IMR-90 (cell line): ENCODE results near the gene CRYBB1. TPM values are rescaled to one million over a fixed set of nuclear protein-coding genes. Genes with fewer than 3 reads are reported as not detected.

Experiments
- ATAC-seq: fragments of 200-7000 bp; cut with Tn5 transposase; 2 replicates; pipeline ENCODE4 v1.9.1; 2020; ENCODE audit warnings: low read depth, mild to moderate bottlenecking, moderate library complexity
- BruUV-seq: library from RNA; stranded (reverse); fragments of 400-500 nt; replicated peaks from 2 replicates; lab custom pipeline; 2021; lab: Mats Ljungman, UMichigan
- CTCF ChIA-PET: fragments of 300-600 bp; formaldehyde crosslinking; extraction: SDS; loops from one replicate; lab custom pipeline; 2021; ENCODE audit warnings: antibody characterized with exemption; lab: Yijun Ruan, JAX
- POLR2A ChIA-PET: fragments of 300-600 bp; sonication (Branson Sonifier 250); formaldehyde crosslinking; loops from one replicate; lab custom pipeline; 2022; ENCODE audit warnings: antibody characterized with exemption; ENCODE audit not compliant: unreplicated experiment; lab: Charles Lee
- DNase-seq: peaks from one replicate; pipeline ENCODE4 v3.0.0; 2013
- H2AFZ ChIP-seq: replicated peaks from 2 replicates; pipeline ENCODE3; 2013; ENCODE audit warnings: low read length, mild to moderate bottlenecking; ENCODE audit not compliant: poor library complexity
- H2AK5ac ChIP-seq: 2 replicates; pipeline ENCODE4 v1.6.1; 2013; ENCODE audit warnings: low read depth, low read length, inconsistent platforms
- H2AK9ac ChIP-seq: replicated peaks from 2 replicates; pipeline ENCODE3; 2013; ENCODE audit warnings: mild to moderate bottlenecking, low read depth, low read length, moderate library complexity; ENCODE audit not compliant: poor library complexity
- H2BK120ac ChIP-seq: 2 replicates; pipeline ENCODE4 v1.6.1; 2013; ENCODE audit warnings: low read depth, low read length, inconsistent platforms
- H2BK15ac ChIP-seq: 3 replicates; pipeline ENCODE4 v1.6.1; 2013; ENCODE audit warnings: low read depth, low read length, inconsistent platforms
- H2BK20ac ChIP-seq: 2 replicates; pipeline ENCODE4 v1.6.1; 2013; ENCODE audit warnings: low read depth, mild to moderate bottlenecking, inconsistent platforms, low read length, moderate library complexity
- H2BK5ac ChIP-seq: 2 replicates; pipeline ENCODE4 v1.6.1; 2013; ENCODE audit warnings: mild to moderate bottlenecking, low read depth, low read length, inconsistent platforms; ENCODE audit not compliant: poor library complexity, severe bottlenecking
- H3K14ac ChIP-seq: replicated peaks from 2 replicates; pipeline ENCODE4 v1.6.1; 2013; ENCODE audit warnings: low read depth, low read length, inconsistent platforms
- H3K18ac ChIP-seq: 2 replicates; pipeline ENCODE4 v1.6.1; 2013; ENCODE audit warnings: low read depth, low read length, control low read depth
- H3K23ac ChIP-seq: 2 replicates; pipeline ENCODE4 v1.6.1; 2013; ENCODE audit warnings: low read depth, low read length, inconsistent platforms
- H3K27ac ChIP-seq: 2 replicates; pipeline ENCODE4 v1.5.1; 2013; ENCODE audit warnings: mild to moderate bottlenecking, control low read depth, low read length; ENCODE audit not compliant: insufficient read depth
- H3K27me3 ChIP-seq: 2 replicates; pipeline ENCODE4 v1.6.1; 2013; ENCODE audit warnings: low read length; ENCODE audit not compliant: control insufficient read depth, insufficient read depth
- H3K36me3 ChIP-seq: 2 replicates; pipeline ENCODE4 v1.6.1; 2013; ENCODE audit warnings: low read length, mixed read lengths; ENCODE audit not compliant: control insufficient read depth, insufficient read depth
- H3K4ac ChIP-seq: 2 replicates; pipeline ENCODE4 v1.6.1; 2013; ENCODE audit warnings: low read depth, low read length, inconsistent platforms
- H3K4me1 ChIP-seq: 2 replicates; pipeline ENCODE4 v1.6.1; 2013; ENCODE audit warnings: low read length, mixed read lengths; ENCODE audit not compliant: control insufficient read depth, insufficient read depth
- H3K4me2 ChIP-seq: 2 replicates; pipeline ENCODE4 v1.6.1; 2013; ENCODE audit warnings: low read depth, mild to moderate bottlenecking, control low read depth, low read length, moderate library complexity
- H3K4me3 ChIP-seq: 2 replicates; pipeline ENCODE4 v1.5.1; 2013; ENCODE audit warnings: low read depth, mild to moderate bottlenecking, control low read depth, low read length, moderate library complexity; ENCODE audit not compliant: insufficient read depth
- H3K56ac ChIP-seq: 2 replicates; pipeline ENCODE4 v1.6.1; 2013; ENCODE audit warnings: low read length, inconsistent platforms; ENCODE audit not compliant: insufficient read depth; ENCODE audit errors: extremely low read depth
- H3K79me1 ChIP-seq, 2 experiments: 2 replicates each; pipeline ENCODE4 v1.6.1; 2013; ENCODE audit warnings: low read length in 2 of 2, inconsistent platforms in 1 of 2, low read depth in 1 of 2
- H3K9ac ChIP-seq: 2 replicates; pipeline ENCODE4 v1.6.1; 2013; ENCODE audit warnings: low read depth, low read length, control low read depth
- H3K9me1 ChIP-seq: 2 replicates; pipeline ENCODE4 v1.6.1; 2013; ENCODE audit warnings: low read length, inconsistent platforms; ENCODE audit not compliant: insufficient read depth
- H3K9me3 ChIP-seq: 2 replicates; pipeline ENCODE4 v1.6.1; 2013; ENCODE audit warnings: low read length; ENCODE audit not compliant: control insufficient read depth, insufficient read depth
- H4K20me1 ChIP-seq: 2 replicates; pipeline ENCODE4 v1.6.1; 2013; ENCODE audit warnings: low read length, inconsistent platforms; ENCODE audit not compliant: insufficient read depth
- H4K5ac ChIP-seq: 2 replicates; pipeline ENCODE4 v1.6.1; 2013; ENCODE audit warnings: mild to moderate bottlenecking, low read depth, low read length, control low read depth
- H4K8ac ChIP-seq, 2 experiments: 2 replicates each; pipeline ENCODE4 v1.6.1; 2013; ENCODE audit warnings: low read depth in 2 of 2, low read length in 2 of 2, control low read depth in 1 of 2, inconsistent platforms in 1 of 2
- H4K91ac ChIP-seq: 2 replicates; pipeline ENCODE4 v1.6.1; 2013; ENCODE audit warnings: low read depth, low read length, inconsistent platforms; ENCODE audit not compliant: insufficient read depth
- CHD1 ChIP-seq: IDR thresholded peaks from 2 replicates; pipeline ENCODE4 v1.6.1; 2012; ENCODE audit warnings: low read depth, low read length, improper control_type of control experiment
- ELK1 ChIP-seq: fragments of 150-350 bp; IDR thresholded peaks from 2 replicates; pipeline ENCODE4 v1.6.1; 2016; ENCODE audit warnings: low read depth, mild to moderate bottlenecking, low read length, moderate library complexity, borderline replicate concordance
- FOS ChIP-seq: fragments of 150-350 bp; IDR thresholded peaks from 2 replicates; pipeline ENCODE4 v1.6.1; 2016; ENCODE audit warnings: low read depth, low read length
- MAZ ChIP-seq: IDR thresholded peaks from 2 replicates; pipeline ENCODE4 v1.6.1; 2012; ENCODE audit warnings: low read depth, mild to moderate bottlenecking, low read length, improper control_type of control experiment, moderate library complexity, borderline replicate concordance
- MXI1 ChIP-seq: IDR thresholded peaks from 2 replicates; pipeline ENCODE4 v1.6.1; 2012; ENCODE audit warnings: low read depth, mild to moderate bottlenecking, low read length, moderate library complexity, borderline replicate concordance
- NFE2L2 ChIP-seq: fragments of 150-350 bp; IDR thresholded peaks from 2 replicates; pipeline ENCODE4 v1.6.1; 2016; ENCODE audit warnings: low read depth, mild to moderate bottlenecking, low read length
- RAD21 ChIP-seq: IDR thresholded peaks from 2 replicates; pipeline ENCODE4 v1.6.1; 2012; ENCODE audit warnings: low read length, improper control_type of control experiment
- RCOR1 ChIP-seq: IDR thresholded peaks from 2 replicates; pipeline ENCODE4 v1.6.1; 2012; ENCODE audit warnings: mild to moderate bottlenecking, low read length, improper control_type of control experiment; ENCODE audit not compliant: insufficient replicate concordance
- RFX5 ChIP-seq: IDR thresholded peaks from 2 replicates; pipeline ENCODE4 v1.8.0; 2012; ENCODE audit warnings: low read depth, mild to moderate bottlenecking, low read length, moderate library complexity
- SMC3 ChIP-seq: fragments of 150-350 bp; IDR thresholded peaks from 2 replicates; pipeline ENCODE4 v1.6.1; 2016; ENCODE audit warnings: low read depth, mild to moderate bottlenecking, antibody characterized with exemption, low read length, moderate library complexity
- USF2 ChIP-seq: fragments of 150-350 bp; IDR thresholded peaks from 2 replicates; pipeline ENCODE4 v1.6.1; 2017; ENCODE audit warnings: mild to moderate bottlenecking, antibody characterized with exemption, low read length, low read depth
- WGBS, 2 experiments: methylation state at CpG; one replicate each; pipeline versions ENCODE4 v1.1.5 to v1.1.7; 2013; ENCODE audit warnings: missing lambda C conversion rate in 2 of 2; ENCODE audit not compliant: insufficient read length in 1 of 2; ENCODE audit errors: extremely low coverage in 2 of 2; 5-methylcytosine and 5-hydroxymethylcytosine counted together
- dilution Hi-C: fragments of 300-500 bp; cut with HindIII; formaldehyde crosslinking; loops from one replicate; pipeline ENCODE4 v1.14.3; 2018; ENCODE audit warnings: low sequenced_read_pairs; ENCODE audit not compliant: unreplicated experiment
- in situ Hi-C: fragments of 300-500 bp; cut with MboI; formaldehyde crosslinking; loops from 3 replicates; pipeline ENCODE4 v1.14.3; 2019; ENCODE audit warnings: low sequenced_read_pairs, inconsistent platforms, mixed read lengths
- intact Hi-C: fragments of 100-400 bp; cut with micrococcal nuclease; formaldehyde crosslinking; loops from 2 replicates; pipeline ENCODE4 v1.10.0; 2022
- polyA plus RNA-seq, 3 experiments: library from polyadenylated mRNA; depleted of rRNA; stranded (reverse); fragments of >200 nt; gene quantifications; 2 replicates each; pipeline ENCODE4 v1.2.3, GENCODE V29; 2012; ENCODE audit warnings: low replicate concordance in 1 of 3
- total RNA-seq: library from RNA; depleted of rRNA; stranded (reverse); fragments of >200 nt; gene quantifications from 2 replicates; pipeline ENCODE4 v1.2.3, GENCODE V29; 2012
- TF ChIP-seq, protein P1 (sequence below): conservative IDR thresholded peaks from 2 replicates; pipeline ENCODE4 v1.5.1; 2012; ENCODE audit warnings: mild to moderate bottlenecking, low read depth, low read length, improper control_type of control experiment

CRYBB1 gene
- total and polyA plus RNA-seq, 2 of the 4 experiments (the other 2 are of a cell fraction) = not detected

DNA sequence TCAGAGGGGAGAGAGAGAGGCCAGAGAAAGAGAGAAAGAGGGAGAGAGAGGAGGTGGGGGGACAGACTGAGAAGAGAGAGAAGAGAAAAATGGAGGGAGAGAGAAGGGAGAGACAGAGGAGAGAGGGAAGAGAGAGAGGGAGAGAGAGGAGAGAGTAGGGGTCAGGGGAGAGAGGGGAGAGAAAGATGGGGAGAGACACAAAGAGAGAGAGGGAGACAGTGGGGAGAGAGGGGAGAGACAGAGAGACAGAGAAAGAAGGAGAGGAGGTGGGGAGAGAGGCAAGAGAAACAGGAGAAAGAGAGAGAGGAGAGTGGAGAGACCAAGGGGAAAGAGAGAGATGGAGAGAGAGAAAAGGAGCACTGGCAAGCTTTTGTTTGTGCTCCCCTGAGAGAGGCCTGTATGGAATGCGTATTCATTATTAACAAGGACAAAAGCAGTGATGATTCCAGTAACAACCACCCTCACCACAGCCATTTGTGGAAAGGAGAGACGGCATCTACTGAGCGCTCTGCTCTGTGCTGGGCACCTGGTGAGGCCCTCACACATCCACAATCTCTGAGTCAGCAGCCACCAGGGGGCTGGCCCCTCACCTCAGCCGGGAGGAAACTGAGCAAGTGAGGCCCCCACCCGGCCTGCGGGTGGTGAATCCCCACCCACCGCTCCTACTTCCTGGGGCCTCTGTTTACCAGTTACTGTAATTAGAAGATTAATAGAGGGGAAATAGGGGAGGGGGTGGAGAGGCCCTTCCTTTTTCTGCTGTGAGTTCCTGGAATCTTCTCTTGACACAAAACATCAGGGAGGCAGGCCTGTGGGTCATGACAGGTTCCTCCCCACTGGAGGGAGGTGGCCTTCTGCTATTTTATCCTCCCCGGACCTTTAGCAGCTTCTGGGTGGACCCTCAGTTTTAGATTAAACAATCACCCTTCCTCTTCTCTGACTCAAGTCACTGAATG lies 24.9 kb upstream of the CRYBB1 start:
- no peak overlapping the region; the same call in 2 of the 3 replicates for H2BK15ac ChIP-seq
- peak overlapping the region; percentile 64; the same call in 1 of the 2 replicates for H3K23ac ChIP-seq
- intact Hi-C loops = no loop called here
- H3K27ac ChIP-seq = no peak overlapping the region
- no peak overlapping the region for H3K4me2 ChIP-seq
- peak overlapping the region; percentile 22; the same call in 1 of the 2 replicates for H3K4ac ChIP-seq
- H3K56ac ChIP-seq = no peak overlapping the region
- peak overlapping the region; percentile 74 for H2AFZ ChIP-seq
- dilution Hi-C loops = no loop called here
- H2AK5ac ChIP-seq = 0 out of 2 replicates have a peak overlapping the region, but pooled peaks have one; percentile 33
- H2BK20ac ChIP-seq = no peak overlapping the region
- H3K9me1 ChIP-seq = peaks cover 10% of the 10 kb centered on the region; the same call in 1 of the 2 replicates
- no peak overlapping the region for H3K4me3 ChIP-seq
- peaks cover 9% of the 10 kb centered on the region for H3K4me1 ChIP-seq
- no peak overlapping the region for H4K5ac ChIP-seq
- in situ Hi-C loops = no loop called here
- ATAC-seq (no peak), DNase-seq (no peak)
- no peaks in the 10 kb centered on the region for H3K9me3 ChIP-seq
- 60% methylated on average over 2 of the region's 8 CpGs; no CpG with 5 or more reads in 1 of the 2 experiments for WGBS, 2 experiments
- POLR2A ChIA-PET = interaction anchor here (0.6 kb wide), 2 partner anchors 14 to 138 kb away, joined by 3 to 10 read pairs; no protein-coding TSS in a partner anchor
- no peak overlapping the region for H3K9ac ChIP-seq
- no peak overlapping the region for H3K18ac ChIP-seq
- H3K36me3 ChIP-seq = no peaks in the 10 kb centered on the region
- peak overlapping the region; percentile 40; the same call in 1 of the 2 replicates for H3K14ac ChIP-seq
- no peaks in the 10 kb centered on the region for H4K20me1 ChIP-seq
- no TSS peak for BruUV-seq
- peaks cover 13% of the 10 kb centered on the region for H3K27me3 ChIP-seq
- peak overlapping the region; percentile 1 for H2AK9ac ChIP-seq
- H2BK120ac ChIP-seq = peak overlapping the region; percentile 26; the same call in 1 of the 2 replicates
- CTCF ChIA-PET = interaction anchor here (0.6 kb wide), 1 partner anchor 17 kb away, joined by 3 read pairs; no protein-coding TSS in a partner anchor
- no peak overlapping the region for H2BK5ac ChIP-seq
- H3K79me1 ChIP-seq = no peaks in the 10 kb centered on the region
- H4K8ac ChIP-seq = peak overlapping the region in 1 of 2 experiments; percentile 40; a peak in 2 of 4 replicates
- H4K91ac ChIP-seq = no peak overlapping the region
- TF ChIP-seq, protein P1, sequence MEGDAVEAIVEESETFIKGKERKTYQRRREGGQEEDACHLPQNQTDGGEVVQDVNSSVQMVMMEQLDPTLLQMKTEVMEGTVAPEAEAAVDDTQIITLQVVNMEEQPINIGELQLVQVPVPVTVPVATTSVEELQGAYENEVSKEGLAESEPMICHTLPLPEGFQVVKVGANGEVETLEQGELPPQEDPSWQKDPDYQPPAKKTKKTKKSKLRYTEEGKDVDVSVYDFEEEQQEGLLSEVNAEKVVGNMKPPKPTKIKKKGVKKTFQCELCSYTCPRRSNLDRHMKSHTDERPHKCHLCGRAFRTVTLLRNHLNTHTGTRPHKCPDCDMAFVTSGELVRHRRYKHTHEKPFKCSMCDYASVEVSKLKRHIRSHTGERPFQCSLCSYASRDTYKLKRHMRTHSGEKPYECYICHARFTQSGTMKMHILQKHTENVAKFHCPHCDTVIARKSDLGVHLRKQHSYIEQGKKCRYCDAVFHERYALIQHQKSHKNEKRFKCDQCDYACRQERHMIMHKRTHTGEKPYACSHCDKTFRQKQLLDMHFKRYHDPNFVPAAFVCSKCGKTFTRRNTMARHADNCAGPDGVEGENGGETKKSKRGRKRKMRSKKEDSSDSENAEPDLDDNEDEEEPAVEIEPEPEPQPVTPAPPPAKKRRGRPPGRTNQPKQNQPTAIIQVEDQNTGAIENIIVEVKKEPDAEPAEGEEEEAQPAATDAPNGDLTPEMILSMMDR = no peak
- TF ChIP-seq NFE2L2 (no peak), RCOR1 (no peak), USF2 (no peak), RAD21 (no peak), CHD1 (no peak), MXI1 (no peak), SMC3 (no peak), MAZ (no peak), ELK1 (no peak), FOS (no peak), RFX5 (no peak)
